ENCODE measurements around the gene PIEZO2. TPM values are rescaled to one million over a fixed set of nuclear protein-coding genes. Genes with fewer than 3 reads are reported as not detected.

PIEZO2 gene
- total RNA-seq, 1 donor from 2014 or later = 50.1 TPM

GRCh38 chr18:10951631-10952544 is 197.5 kb downstream of the PIEZO2 start:
- Mint-ChIP-seq H3K27me3 (ENCODE audit: unreplicated experiment) (peaks cover 7% of the 10 kb centered on the region), H3K36me3 (ENCODE audit: unreplicated experiment) (peaks cover 9% of the 10 kb centered on the region), H3K27ac (ENCODE audit: unreplicated experiment) (peak overlapping the region; percentile 100), H3K4me1 (ENCODE audit: low read depth, unreplicated experiment) (peaks cover 44% of the 10 kb centered on the region), H3K9me3 (ENCODE audit: unreplicated experiment) (peaks cover 14% of the 10 kb centered on the region), H3K4me3 (ENCODE audit: unreplicated experiment) (no peak overlapping the region)
- TF ChIP-seq CTCF (IDR thresholded peaks at IDR 0.05; ENCODE audit: partially characterized antibody, unreplicated experiment) = no peak
- no peak for DNase-seq

- no peak overlapping the region for H3K4me3 Mint-ChIP-seq (ENCODE audit: unreplicated experiment)
- no peak for TF ChIP-seq CTCF (IDR thresholded peaks at IDR 0.05; ENCODE audit: partially characterized antibody, unreplicated experiment)
- peak overlapping the region; percentile 7 for H3K27ac Mint-ChIP-seq (ENCODE audit: unreplicated experiment)
- H3K27me3 Mint-ChIP-seq (ENCODE audit: unreplicated experiment) = peaks cover 7% of the 10 kb centered on the region
- H3K9me3 Mint-ChIP-seq (ENCODE audit: unreplicated experiment) = peaks cover 17% of the 10 kb centered on the region
- no peak for DNase-seq
- H3K4me1 Mint-ChIP-seq (ENCODE audit: low read depth, unreplicated experiment) = peaks cover 44% of the 10 kb centered on the region
- peaks cover 12% of the 10 kb centered on the region for H3K36me3 Mint-ChIP-seq (ENCODE audit: unreplicated experiment)
Observed at GRCh38 chr18:10950876-10951630, 198.3 kb downstream of the PIEZO2 start.

GRCh38 chr18:10950080-10950875 is 199.1 kb downstream of the PIEZO2 start:
- H3K4me3 Mint-ChIP-seq (ENCODE audit: unreplicated experiment) = no peak overlapping the region
- peaks cover 7% of the 10 kb centered on the region for H3K27me3 Mint-ChIP-seq (ENCODE audit: unreplicated experiment)
- TF ChIP-seq CTCF (IDR thresholded peaks at IDR 0.05; ENCODE audit: partially characterized antibody, unreplicated experiment) = no peak
- peak overlapping the region; percentile 7 for H3K27ac Mint-ChIP-seq (ENCODE audit: unreplicated experiment)
- H3K9me3 Mint-ChIP-seq (ENCODE audit: unreplicated experiment) = peaks cover 24% of the 10 kb centered on the region
- no peak for DNase-seq
- H3K36me3 Mint-ChIP-seq (ENCODE audit: unreplicated experiment) = peaks cover 20% of the 10 kb centered on the region
- H3K4me1 Mint-ChIP-seq (ENCODE audit: low read depth, unreplicated experiment) = peaks cover 42% of the 10 kb centered on the region

GRCh38 chr18:10949655-10950054 is 199.7 kb downstream of the PIEZO2 start:
- H3K27ac Mint-ChIP-seq (ENCODE audit: unreplicated experiment) = no peak overlapping the region
- no peak overlapping the region for H3K4me3 Mint-ChIP-seq (ENCODE audit: unreplicated experiment)
- TF ChIP-seq CTCF (IDR thresholded peaks at IDR 0.05; ENCODE audit: partially characterized antibody, unreplicated experiment) = no peak
- H3K27me3 Mint-ChIP-seq (ENCODE audit: unreplicated experiment) = peaks cover 7% of the 10 kb centered on the region
- peaks cover 25% of the 10 kb centered on the region for H3K36me3 Mint-ChIP-seq (ENCODE audit: unreplicated experiment)
- peaks cover 36% of the 10 kb centered on the region for H3K4me1 Mint-ChIP-seq (ENCODE audit: low read depth, unreplicated experiment)
- H3K9me3 Mint-ChIP-seq (ENCODE audit: unreplicated experiment) = peaks cover 24% of the 10 kb centered on the region
- no peak for DNase-seq

All from glutamatergic neuron (in vitro differentiated cells).